ENCODE results near the gene EPM2AIP1.
A peak's percentile ranks its signal among the peaks of the same experiment; 100 is the strongest.
"Not testable (repeated sequence)": the region's sequence is repeated elsewhere in the genome, so short reads cannot be mapped to it uniquely, and the experiment has no call there.

Gene EPM2AIP1

GRCh38 chr3:36991923-36992805 is 767 bp downstream of the EPM2AIP1 start:
- DNase-seq, result no peak

DNA sequence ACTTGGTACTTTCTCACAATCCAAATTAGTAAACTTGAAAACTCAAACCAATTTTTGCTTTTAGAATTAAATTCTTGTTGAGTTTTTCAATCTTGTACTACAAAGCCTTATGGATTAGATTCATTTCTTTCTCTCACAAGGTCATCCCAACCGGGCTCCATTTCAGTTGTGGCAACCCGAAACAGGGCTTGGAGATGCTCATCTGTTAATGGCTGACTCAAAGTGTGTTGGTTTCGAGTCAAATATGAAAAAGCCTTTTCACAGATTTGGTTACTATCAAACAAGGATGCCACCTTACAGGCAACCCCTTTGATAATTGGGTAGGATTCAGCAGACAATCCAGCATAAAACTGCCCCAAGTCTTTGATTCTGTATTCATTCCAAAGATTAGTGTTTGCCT is 1.8 kb downstream of the EPM2AIP1 start:
- no peak for DNase-seq

GRCh38 chr3:36989568-36989967 is 3.4 kb downstream of the EPM2AIP1 start:
- DNase-seq, result no peak

GRCh38 chr3:36989005-36989404 is 3.9 kb downstream of the EPM2AIP1 start:
- DNase-seq, result no peak

DNA sequence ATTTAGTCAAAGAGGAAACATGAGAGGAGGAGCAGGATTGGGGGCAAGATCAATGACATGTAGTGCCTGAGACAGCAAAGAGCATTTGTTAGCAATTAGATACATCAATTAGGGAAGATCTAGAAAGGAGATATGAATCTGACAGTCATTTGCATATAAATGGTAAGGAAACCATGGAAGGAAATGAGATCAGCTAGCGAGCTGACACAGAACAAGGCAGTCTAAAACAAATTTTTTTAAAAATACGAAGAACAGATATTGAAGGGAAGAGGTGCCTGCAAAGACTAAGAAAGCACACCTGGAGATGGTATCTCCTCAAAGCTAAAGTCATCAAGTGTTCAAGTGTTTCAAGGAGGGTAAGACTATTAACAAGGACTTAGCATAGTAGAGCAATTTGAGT is 4.6 kb downstream of the EPM2AIP1 start:
- DNase-seq, result no peak

DNA sequence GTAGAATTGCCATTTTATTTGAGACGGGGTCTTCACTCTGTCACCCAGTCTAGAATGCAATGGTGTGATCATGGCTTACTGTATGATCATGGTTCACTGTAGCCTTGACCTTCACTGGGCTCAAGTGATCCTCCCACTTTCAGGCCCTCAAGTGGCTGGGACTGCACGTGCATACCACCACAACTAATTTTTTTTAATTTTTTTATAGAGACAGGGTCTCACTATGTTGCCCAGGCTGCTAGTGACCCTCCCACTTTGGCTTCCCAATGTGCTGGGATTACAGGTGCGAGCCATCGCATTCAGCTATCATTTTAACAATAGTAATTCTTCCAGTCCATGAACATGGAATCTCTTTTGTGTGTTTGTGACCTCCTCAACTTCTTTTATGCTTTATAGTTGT is 11.9 kb downstream of the EPM2AIP1 start:
- DNase-seq, result no peak

- no peak for DNase-seq
Measured at GRCh38 chr3:36973139-36973538, 19.8 kb downstream of the EPM2AIP1 start.

DNA sequence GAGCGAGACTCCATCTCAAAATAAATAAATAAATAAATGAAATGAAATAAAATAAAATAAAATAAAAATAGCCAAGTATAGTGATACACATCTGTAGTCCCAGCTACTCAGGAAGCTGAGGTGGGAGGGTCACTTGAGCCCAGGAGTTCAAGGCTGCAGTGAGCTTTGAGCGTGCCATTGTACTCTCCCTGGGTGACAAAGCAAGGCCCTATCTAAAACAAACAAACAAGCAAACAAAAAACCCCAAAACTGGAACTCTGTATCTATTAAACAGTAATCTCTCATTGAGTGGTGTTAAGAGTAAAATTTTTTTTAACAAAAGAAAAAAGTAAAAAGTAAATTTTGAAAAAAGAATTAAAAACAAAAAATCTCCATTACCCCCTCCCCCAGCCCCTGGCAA is 20.8 kb downstream of the EPM2AIP1 start:
- no peak for DNase-seq

- peak; percentile 5 for DNase-seq
Measured at GRCh38 chr3:36969540-36970432, 23.1 kb downstream of the EPM2AIP1 start.

- DNase-seq, result no peak
Measured at GRCh38 chr3:36969085-36969484, 23.8 kb downstream of the EPM2AIP1 start.

DNA sequence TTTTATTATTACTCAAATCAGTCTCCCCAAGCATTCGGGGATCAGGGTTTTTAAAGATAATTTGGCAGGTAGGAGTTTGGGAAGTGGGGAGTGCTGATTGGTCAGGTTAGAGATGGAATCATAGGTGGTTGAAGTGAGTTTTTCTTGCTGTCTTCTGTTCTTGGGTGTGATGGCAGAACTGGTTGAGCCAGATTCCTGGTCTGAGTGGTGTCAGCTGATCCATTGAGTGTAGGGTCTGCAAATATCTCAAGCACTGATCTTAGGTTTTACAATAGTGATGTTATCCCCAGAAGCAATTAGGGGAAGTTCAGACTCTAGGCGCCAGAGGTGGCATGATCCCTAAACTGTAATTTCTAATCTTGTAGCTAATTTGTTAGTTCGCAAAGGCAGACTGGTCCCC is 27.5 kb downstream of the EPM2AIP1 start:
- no peak for DNase-seq

GRCh38 chr3:36964817-36965216 is 28.1 kb downstream of the EPM2AIP1 start:
- DNase-seq, result no peak

- DNase-seq, result no peak
Measured at GRCh38 chr3:36964331-36964730, 28.6 kb downstream of the EPM2AIP1 start.

- DNase-seq, result not testable (repeated sequence)
Measured at GRCh38 chr3:36963008-36963407, 29.9 kb downstream of the EPM2AIP1 start.

DNA sequence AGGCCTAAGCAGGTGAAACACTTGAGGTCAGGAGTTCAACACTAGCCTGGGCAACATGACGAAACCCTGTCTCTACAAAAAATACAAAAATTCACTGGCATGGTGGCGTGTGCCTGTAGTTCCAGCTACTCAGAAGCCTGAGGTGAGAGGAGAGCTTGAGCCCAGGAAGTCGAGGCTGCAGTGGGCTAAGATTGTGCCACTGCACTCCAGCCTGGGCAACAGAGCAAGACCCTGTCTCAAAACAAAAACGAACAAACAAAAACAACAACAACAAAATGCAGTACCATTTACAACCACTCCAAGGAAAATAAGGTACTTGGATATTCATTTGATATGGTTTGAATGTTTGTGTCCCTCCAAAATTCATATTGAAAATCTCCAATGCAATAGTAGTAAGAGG is 32.4 kb downstream of the EPM2AIP1 start:
- no peak for DNase-seq

DNA sequence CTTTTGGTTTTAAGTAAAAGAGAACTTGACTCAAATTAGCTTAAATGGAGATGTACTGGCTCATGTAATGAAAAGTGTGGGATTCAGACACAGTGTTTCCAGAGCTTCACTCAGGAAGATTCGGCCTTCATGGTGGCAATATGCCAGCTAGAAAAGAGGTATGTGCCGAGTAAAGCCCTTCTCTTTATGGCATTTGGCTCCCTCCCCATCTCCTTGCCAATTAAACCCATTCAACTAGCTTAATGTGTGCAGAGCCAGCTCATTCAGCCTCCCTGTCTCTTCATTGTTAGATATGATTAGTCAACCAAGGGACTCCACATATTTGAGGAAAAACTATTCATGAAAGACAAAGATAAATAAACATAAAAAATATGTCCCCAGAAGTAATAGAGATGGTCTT is 33.1 kb downstream of the EPM2AIP1 start:
- DNase-seq, result peak; percentile 6

DNA sequence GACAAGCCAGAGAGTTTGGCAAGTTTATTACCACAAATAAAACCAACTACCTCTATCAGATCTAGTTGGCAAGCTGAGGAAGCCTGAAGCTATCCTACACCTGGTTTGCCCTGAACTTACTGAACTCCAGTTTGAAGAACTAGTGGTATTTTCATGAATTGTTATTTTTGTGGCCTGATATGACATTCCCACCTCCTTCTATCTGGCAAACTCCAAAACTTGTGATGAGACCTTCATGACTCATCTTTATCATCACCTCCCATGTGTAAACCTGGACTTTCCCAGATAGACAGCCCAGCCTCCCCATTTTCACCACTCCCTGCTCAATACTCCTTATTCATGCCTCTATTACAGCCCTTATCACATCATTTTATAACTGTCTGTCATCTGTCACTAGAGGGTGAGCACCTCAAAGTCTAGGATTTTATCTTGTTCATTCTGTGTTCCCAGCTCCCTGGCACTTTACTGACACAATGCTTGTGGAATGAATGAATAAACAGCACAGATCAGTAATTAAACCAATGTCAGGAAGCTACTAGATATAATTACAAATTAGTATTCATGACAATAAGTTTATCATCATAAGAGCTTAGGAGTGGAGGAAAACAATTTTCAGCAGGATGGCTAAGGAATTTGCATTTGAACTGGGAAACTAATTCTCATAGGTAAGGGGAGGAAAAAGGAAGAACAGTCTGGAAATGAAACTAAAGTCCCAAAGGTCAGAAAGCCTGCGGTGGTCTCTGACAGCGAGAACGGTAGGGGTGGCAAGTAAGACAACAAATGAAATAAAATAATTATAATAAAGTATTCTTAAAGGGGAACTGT is 34.9 kb downstream of the EPM2AIP1 start:
- no peak for DNase-seq

GRCh38 chr3:36957063-36957462 is 35.9 kb downstream of the EPM2AIP1 start:
- DNase-seq, result no peak

GRCh38 chr3:36956155-36956554 is 36.8 kb downstream of the EPM2AIP1 start:
- DNase-seq, result no peak

GRCh38 chr3:36954452-36955134 is 38.3 kb downstream of the EPM2AIP1 start:
- no peak for DNase-seq

- DNase-seq, result not testable (repeated sequence)
Measured at GRCh38 chr3:36947814-36948213, 45.1 kb downstream of the EPM2AIP1 start.

GRCh38 chr3:36945333-36945980 is 47.5 kb downstream of the EPM2AIP1 start:
- no peak for DNase-seq
